ENCODE results near the gene RNF151.

RNF151 gene

GRCh38 chr16:1920727-1921171, 45.9 kb upstream of the RNF151 start:
- peak in 1 of 2 donors; percentile 14 for DNase-seq (ENCODE audit: low read depth in 2 of 2)
- no peak for TF ChIP-seq CTCF (IDR thresholded peaks at IDR 0.05; ENCODE audit: low read depth, low read length)
- H3K4me3 ChIP-seq (replicated peaks in 1 of 2; ENCODE audit: low read depth in 2 of 2, low read length in 2 of 2), result no peak overlapping the region

DNA sequence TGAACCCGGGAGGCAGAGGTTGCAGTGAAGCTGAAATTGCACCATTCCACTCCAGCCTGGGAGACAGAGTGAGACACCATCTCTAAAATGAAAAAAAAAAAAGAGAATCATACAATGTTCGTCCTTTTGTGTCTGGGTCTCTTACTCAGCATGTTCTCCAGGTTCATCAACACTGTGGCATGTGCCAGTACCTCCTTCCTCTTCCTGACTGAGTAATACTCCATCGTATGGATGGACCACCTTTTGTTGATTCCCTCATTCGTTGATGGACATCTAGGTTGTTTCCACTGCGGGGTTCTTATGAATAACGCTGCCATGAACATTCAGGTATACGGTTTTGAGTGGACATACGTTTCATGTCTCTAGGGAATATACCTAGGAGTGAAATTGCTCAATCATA, 44.3 kb upstream of the RNF151 start:
- no peak for TF ChIP-seq CTCF (IDR thresholded peaks at IDR 0.05; ENCODE audit: low read depth, low read length)
- H3K4me3 ChIP-seq (replicated peaks in 1 of 2; ENCODE audit: low read depth in 2 of 2, low read length in 2 of 2), result no peak overlapping the region
- no peak for DNase-seq (ENCODE audit: low read depth in 2 of 2)

DNA sequence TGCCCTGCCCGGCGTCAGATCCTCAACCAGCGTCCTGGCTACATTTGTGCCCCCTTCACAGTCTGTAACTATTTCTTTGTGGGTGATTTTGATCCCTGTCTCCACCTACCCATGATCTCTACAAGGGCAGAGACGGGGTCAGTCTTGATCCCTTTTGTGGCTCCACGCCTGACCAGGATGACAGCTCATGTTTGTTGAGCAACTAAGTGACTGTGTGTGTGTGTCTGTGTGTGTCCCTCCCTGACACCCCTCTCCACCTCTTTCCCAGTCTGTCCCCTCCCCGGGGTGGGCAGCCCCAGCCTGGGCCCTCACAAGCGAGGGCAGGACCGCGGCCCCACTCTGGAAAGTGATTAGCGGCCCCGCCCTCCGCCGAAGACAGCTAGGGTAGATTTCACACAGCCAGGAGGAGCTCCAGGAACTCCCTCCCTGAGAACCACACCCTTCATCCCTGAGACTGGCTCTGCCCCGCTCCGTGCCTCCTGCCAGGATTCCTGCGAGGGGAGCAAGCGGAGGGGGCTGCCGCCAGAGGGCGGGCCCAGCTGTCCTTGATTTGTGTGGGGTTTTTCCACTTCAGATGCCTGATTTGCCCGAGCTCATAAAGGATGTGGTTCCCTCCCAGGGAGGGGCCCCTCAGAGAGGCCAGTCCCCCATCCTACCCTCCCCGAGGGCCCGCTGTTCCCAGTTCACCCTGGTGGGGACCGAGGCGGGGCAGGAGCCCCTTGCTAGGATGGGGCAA, 43.2 kb upstream of the RNF151 start:
- DNase-seq (ENCODE audit: low read depth in 2 of 2), result peak; percentile 14 to 49

DNA sequence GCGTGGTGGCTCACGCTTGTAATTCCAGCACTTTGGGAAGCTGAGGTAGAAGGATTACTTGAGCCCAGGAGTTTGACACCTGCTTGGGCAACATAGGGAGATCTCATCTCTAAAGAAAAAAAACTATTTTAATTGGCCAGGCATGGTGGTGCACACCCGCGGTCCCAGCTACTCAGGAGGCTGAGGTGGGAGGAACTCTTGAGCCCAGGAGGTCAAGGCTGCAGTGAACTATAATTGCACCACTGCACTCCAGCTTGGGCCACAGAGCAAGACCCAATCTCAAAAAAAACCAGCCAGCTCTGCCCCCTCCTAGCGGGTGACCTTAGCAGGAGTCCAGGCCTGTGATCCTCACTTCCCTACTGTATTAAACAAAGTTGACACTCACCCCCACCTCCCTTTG, 42.6 kb upstream of the RNF151 start:
- no peak overlapping the region for H3K4me3 ChIP-seq (replicated peaks in 1 of 2; ENCODE audit: low read depth in 2 of 2, low read length in 2 of 2)
- DNase-seq (ENCODE audit: low read depth in 2 of 2), result no peak
- TF ChIP-seq CTCF (IDR thresholded peaks at IDR 0.05; ENCODE audit: low read depth, low read length), result no peak

More for the DNA sequence above, 43.2 kb upstream of the RNF151 start:
- TF ChIP-seq CTCF (IDR thresholded peaks at IDR 0.05; ENCODE audit: low read depth, low read length), result peak; percentile 17
- no peak overlapping the region for H3K4me3 ChIP-seq (replicated peaks in 1 of 2; ENCODE audit: low read depth in 2 of 2, low read length in 2 of 2)

DNA sequence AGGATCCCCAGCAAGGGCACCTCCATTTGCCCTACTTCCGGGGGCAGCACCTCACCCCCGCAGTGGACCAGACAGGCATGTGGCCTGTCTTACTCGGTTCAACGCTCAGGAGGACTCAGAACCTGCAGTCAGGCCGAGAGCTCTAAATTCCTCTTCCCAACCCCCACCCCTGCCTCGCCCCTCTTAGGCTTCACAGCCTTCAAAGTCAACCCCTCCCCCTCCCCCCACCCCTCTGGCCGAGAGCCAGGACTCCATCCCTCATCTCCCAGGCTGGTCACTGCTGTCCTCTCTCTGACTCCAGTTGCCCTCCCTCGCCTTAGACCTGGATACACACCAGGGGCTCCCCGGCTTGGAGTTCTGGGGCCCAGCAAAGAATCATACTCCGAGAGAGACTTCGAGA, 40.4 kb upstream of the RNF151 start:
- no peak overlapping the region for H3K4me3 ChIP-seq (replicated peaks in 1 of 2; ENCODE audit: low read depth in 2 of 2, low read length in 2 of 2)
- no peak for DNase-seq (ENCODE audit: low read depth in 2 of 2)
- TF ChIP-seq CTCF (IDR thresholded peaks at IDR 0.05; ENCODE audit: low read depth, low read length), result no peak

- TF ChIP-seq CTCF (IDR thresholded peaks at IDR 0.05; ENCODE audit: low read depth, low read length), result no peak
- H3K4me3 ChIP-seq (replicated peaks in 1 of 2; ENCODE audit: low read depth in 2 of 2, low read length in 2 of 2), result peak overlapping the region; percentile 46 to 55
- DNase-seq (ENCODE audit: low read depth in 2 of 2), result peak in 1 of 2 donors; percentile 37
Observed at GRCh38 chr16:1929105-1929504, 37.6 kb upstream of the RNF151 start.

All from cardiac fibroblast (primary cell).